Upper lobe of left lung (tissue), 6 donors: ENCODE data around the gene ABCC4. TPM values are rescaled to one million over a fixed set of nuclear protein-coding genes. Genes with fewer than 3 reads are reported as not detected.

Experiments
- ATAC-seq, 2 donors: fragments of 200-7000 bp; cut with Tn5 transposase; one replicate each; pipeline ENCODE4 v1.9.1; 2022; ENCODE audit warnings: mild to moderate bottlenecking in 2 of 2, moderate library complexity in 2 of 2; ENCODE audit not compliant: low FRiP score in 2 of 2
- DNase-seq, 2 donors: peaks; one replicate each; pipeline ENCODE4 v3.0.0-alpha.2; 2019 to 2020
- H3K27ac ChIP-seq, 4 donors: fragments of 200-600 bp; sonication (generic); one replicate each; pipeline ENCODE4 v1.5.1; 2016 to 2019
- H3K27me3 ChIP-seq, 4 donors: fragments of 200-600 bp; sonication (generic); one replicate each; pipeline ENCODE4 v1.5.1; 2017 to 2019
- H3K36me3 ChIP-seq, 4 donors: fragments of 200-600 bp; sonication (generic); one replicate each; pipeline ENCODE4 v1.5.1; 2016 to 2019
- H3K4me1 ChIP-seq, 4 donors: fragments of 200-600 bp; sonication (generic); one replicate each; pipeline ENCODE4 v1.5.1; 2018 to 2019
- H3K4me3 ChIP-seq, 4 donors: fragments of 200-600 bp; sonication (generic); one replicate each; pipeline ENCODE4 v1.5.1; 2017 to 2019; ENCODE audit warnings: mild to moderate bottlenecking in 2 of 4, moderate library complexity in 1 of 4
- H3K9me3 ChIP-seq, 4 donors: fragments of 200-600 bp; sonication (generic); one replicate each; pipeline ENCODE4 v1.5.1; 2018 to 2019
- EP300 ChIP-seq, 4 donors: sonication (generic); formaldehyde crosslinking; IDR thresholded peaks; one replicate each; pipeline ENCODE4 v1.5.1; 2017; ENCODE audit warnings: antibody characterized with exemption in 4 of 4, control low read depth in 2 of 4
- POLR2A ChIP-seq, 4 donors: fragments of 450-650 bp; IDR thresholded peaks; one replicate each; pipeline ENCODE4 v1.5.1; 2016 to 2017; ENCODE audit warnings: antibody characterized with exemption in 4 of 4, mild to moderate bottlenecking in 2 of 4
- POLR2AphosphoS5 ChIP-seq, 2 donors: sonication (generic); formaldehyde crosslinking; IDR thresholded peaks; one replicate each; pipeline ENCODE4 v1.5.1; 2017; ENCODE audit warnings: antibody characterized with exemption in 2 of 2
- WGBS, 2 donors: methylation state at CpG; one replicate each; pipeline ENCODE4 v1.1.5; 2017 to 2018; 5-methylcytosine and 5-hydroxymethylcytosine counted together
- total RNA-seq, 6 donors: library from RNA; depleted of rRNA in 4 of 6; stranded (reverse); fragments of >200 nt in 4 of 6; gene quantifications; one replicate each; pipeline versions ENCODE4 v1.1.0 to v1.2.1, GENCODE V29; 2016 to 2021
- TF ChIP-seq, protein P1 (sequence below), 6 experiments: fragments of 450-650 bp in 4 of 6; fragments of 200-600 bp in 2 of 6; sonication (generic) in 2 of 6; IDR thresholded peaks; one replicate each; pipeline ENCODE4 v1.5.1; 2016 to 2019; ENCODE audit warnings: antibody characterized with exemption in 6 of 6
- donor health status: DM: no; HTN: no; CAD: no; lungs with moderate emphysema.
- donor health status: DM: no; HTN: yes; CAD: no; lungs with severe emphysema.

Gene ABCC4
- total RNA-seq, 6 donors from 2014 or later, result 17.0 to 78.6 (median 31.9) TPM

DNA sequence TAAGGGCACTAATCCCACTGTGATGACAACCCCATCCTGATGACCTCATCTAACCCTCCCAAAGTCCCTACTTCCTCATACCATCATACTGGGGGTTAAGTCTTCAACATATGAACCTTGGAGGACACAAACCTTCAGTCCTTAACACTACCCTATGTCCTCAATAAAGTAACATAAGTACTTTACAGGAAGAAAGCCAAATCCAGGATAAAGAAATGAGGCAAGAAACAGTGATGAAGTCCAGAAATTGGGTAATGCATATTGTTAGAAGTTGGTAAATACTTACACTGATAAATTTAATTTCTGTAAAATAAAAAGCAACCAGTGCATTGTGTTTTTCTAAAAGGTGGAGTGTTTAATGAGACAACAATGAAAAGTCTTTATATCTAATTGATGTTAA lies 304.1 kb downstream of the ABCC4 start:
- H3K27me3 ChIP-seq, result no peaks in the 10 kb centered on the region
- no peaks in the 10 kb centered on the region for H3K4me1 ChIP-seq
- H3K36me3 ChIP-seq, result no peaks in the 10 kb centered on the region
- no peak for ATAC-seq
- DNase-seq, result no peak
- no peaks in the 10 kb centered on the region for H3K9me3 ChIP-seq
- no peak overlapping the region for H3K27ac ChIP-seq
- H3K4me3 ChIP-seq, result no peak overlapping the region
- TF ChIP-seq POLR2AphosphoS5 (IDR thresholded peaks at IDR 0.05) (no peak), EP300 (IDR thresholded peaks at IDR 0.05) (no peak), POLR2A (IDR thresholded peaks at IDR 0.05) (no peak)
- TF ChIP-seq, protein P1, sequence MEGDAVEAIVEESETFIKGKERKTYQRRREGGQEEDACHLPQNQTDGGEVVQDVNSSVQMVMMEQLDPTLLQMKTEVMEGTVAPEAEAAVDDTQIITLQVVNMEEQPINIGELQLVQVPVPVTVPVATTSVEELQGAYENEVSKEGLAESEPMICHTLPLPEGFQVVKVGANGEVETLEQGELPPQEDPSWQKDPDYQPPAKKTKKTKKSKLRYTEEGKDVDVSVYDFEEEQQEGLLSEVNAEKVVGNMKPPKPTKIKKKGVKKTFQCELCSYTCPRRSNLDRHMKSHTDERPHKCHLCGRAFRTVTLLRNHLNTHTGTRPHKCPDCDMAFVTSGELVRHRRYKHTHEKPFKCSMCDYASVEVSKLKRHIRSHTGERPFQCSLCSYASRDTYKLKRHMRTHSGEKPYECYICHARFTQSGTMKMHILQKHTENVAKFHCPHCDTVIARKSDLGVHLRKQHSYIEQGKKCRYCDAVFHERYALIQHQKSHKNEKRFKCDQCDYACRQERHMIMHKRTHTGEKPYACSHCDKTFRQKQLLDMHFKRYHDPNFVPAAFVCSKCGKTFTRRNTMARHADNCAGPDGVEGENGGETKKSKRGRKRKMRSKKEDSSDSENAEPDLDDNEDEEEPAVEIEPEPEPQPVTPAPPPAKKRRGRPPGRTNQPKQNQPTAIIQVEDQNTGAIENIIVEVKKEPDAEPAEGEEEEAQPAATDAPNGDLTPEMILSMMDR (IDR thresholded peaks at IDR 0.05), result no peak

DNA sequence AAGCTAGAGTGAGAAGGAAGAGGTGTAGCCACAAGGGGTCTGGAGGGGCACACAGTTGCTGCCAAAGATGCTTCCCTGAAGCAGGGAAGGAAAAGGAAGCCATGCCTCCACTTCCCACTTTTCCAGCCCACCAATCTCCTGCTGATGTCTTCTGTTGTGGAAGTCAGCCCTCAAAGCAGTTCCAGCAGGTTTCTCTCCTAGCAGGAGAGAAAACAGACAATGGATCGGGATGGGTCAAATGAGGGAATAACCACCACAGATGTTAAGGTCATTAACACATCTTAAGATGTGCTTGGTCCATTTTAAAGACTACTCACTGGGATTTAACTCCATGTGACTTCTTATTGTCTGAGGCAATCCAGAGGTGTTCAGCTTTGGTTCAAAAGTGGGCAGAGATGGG lies 304.8 kb downstream of the ABCC4 start:
- Histone ChIP-seq H3K27me3 (no peaks in the 10 kb centered on the region), H3K9me3 (no peaks in the 10 kb centered on the region), H3K4me3 (no peak overlapping the region), H3K36me3 (no peaks in the 10 kb centered on the region), H3K4me1 (no peaks in the 10 kb centered on the region), H3K27ac (no peak overlapping the region)
- ATAC-seq, result no peak
- TF ChIP-seq, protein P1 (IDR thresholded peaks at IDR 0.05), result no peak
- TF ChIP-seq POLR2AphosphoS5 (IDR thresholded peaks at IDR 0.05) (no peak), EP300 (IDR thresholded peaks at IDR 0.05) (no peak), POLR2A (IDR thresholded peaks at IDR 0.05) (no peak)
- WGBS, 2 donors, result 74 to 92% methylated on average over 1 of the region's 1 CpG
- DNase-seq, result no peak

DNA sequence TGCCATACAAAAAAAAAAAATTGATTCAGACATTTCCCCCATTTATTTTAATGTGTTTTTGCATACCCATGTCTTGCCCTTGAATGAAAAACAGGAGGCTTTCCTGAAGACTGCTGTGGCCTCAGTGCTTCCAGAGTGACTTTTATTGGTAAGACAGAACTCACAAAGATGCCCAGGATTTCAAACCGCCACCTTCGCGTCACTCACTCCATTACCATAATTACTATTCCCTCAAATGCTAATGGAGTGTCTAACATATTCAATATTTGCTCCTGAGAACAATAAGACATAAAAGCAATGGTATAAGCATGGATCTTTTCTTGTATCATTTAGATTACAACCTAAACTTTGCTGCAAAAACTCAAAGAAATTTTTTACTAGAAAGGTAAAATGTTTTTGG lies 306.7 kb downstream of the ABCC4 start:
- no peak for ATAC-seq
- 58 to 85% methylated on average over 3 of the region's 3 CpGs for WGBS, 2 donors
- H3K27me3 ChIP-seq, result no peaks in the 10 kb centered on the region
- no peak for DNase-seq
- no peaks in the 10 kb centered on the region for H3K4me1 ChIP-seq
- TF ChIP-seq POLR2A (IDR thresholded peaks at IDR 0.05) (no peak), POLR2AphosphoS5 (IDR thresholded peaks at IDR 0.05) (no peak), EP300 (IDR thresholded peaks at IDR 0.05) (no peak)
- TF ChIP-seq, protein P1 (IDR thresholded peaks at IDR 0.05), result no peak
- H3K36me3 ChIP-seq, result no peaks in the 10 kb centered on the region
- H3K4me3 ChIP-seq, result no peak overlapping the region
- H3K9me3 ChIP-seq, result no peaks in the 10 kb centered on the region
- H3K27ac ChIP-seq, result no peak overlapping the region

DNA sequence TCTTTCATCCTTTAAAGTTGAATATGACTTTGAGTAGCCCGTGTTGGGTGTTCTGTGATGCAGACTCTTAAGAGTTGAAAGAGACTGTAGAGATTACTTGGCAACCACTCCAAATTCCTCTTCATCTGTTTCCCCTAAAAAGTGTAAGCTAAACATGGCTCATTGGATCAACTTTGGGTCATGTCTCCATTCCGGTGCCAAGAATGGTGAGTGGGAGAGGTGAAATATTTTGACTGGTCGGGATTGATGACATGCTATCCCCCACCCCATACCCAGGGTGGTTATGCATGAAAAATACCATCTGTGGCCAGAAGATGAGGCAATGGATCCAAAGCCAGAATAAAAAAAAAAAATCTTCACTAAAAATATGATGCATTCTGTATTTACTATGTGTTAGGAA lies 307.6 kb downstream of the ABCC4 start:
- ATAC-seq (no peak), DNase-seq (no peak)
- Histone ChIP-seq H3K9me3 (no peaks in the 10 kb centered on the region), H3K36me3 (no peaks in the 10 kb centered on the region), H3K4me3 (no peak overlapping the region), H3K4me1 (no peaks in the 10 kb centered on the region), H3K27me3 (no peaks in the 10 kb centered on the region), H3K27ac (no peak overlapping the region)
- 41 to 49% methylated on average over 3 of the region's 3 CpGs for WGBS, 2 donors
- TF ChIP-seq EP300 (IDR thresholded peaks at IDR 0.05) (no peak), POLR2AphosphoS5 (IDR thresholded peaks at IDR 0.05) (no peak), POLR2A (IDR thresholded peaks at IDR 0.05) (no peak)
- TF ChIP-seq, protein P1 (IDR thresholded peaks at IDR 0.05), result no peak
